HL-60 (cell line): ENCODE results near the gene TBX10.

Experiments
- CTCF ChIP-seq: IDR thresholded peaks from one replicate; pipeline ENCODE4 v1.5.1; 2011; ENCODE audit warnings: low read length, control low read depth, inconsistent platforms; ENCODE audit not compliant: insufficient read depth
- REST ChIP-seq: IDR thresholded peaks from 2 replicates; pipeline ENCODE4 v1.6.1; 2012; ENCODE audit warnings: low read depth; ENCODE audit not compliant: insufficient replicate concordance

GRCh38 chr11:67667490-67668191 is 28.1 kb upstream of the TBX10 start:
- TF ChIP-seq CTCF (no peak), REST (no peak)
